GM12864 (cell line): ENCODE data around the gene METTL8.

Experiments
- DNase-seq: peaks from one replicate; pipeline ENCODE4 v3.0.0-alpha.2; 2011; ENCODE audit warnings: low read depth
- H3K4me3 ChIP-seq: 2 replicates; pipeline ENCODE4 v1.5.1; 2011; ENCODE audit warnings: mild to moderate bottlenecking, low read depth, low read length, control low read depth
- TF ChIP-seq, protein P1 (sequence below): IDR thresholded peaks from 2 replicates; pipeline ENCODE4 v1.5.1; 2011; ENCODE audit warnings: low read depth, mild to moderate bottlenecking, moderate library complexity, low read length, control low read depth, inconsistent platforms; ENCODE audit errors: missing control alignments

Gene METTL8

DNA sequence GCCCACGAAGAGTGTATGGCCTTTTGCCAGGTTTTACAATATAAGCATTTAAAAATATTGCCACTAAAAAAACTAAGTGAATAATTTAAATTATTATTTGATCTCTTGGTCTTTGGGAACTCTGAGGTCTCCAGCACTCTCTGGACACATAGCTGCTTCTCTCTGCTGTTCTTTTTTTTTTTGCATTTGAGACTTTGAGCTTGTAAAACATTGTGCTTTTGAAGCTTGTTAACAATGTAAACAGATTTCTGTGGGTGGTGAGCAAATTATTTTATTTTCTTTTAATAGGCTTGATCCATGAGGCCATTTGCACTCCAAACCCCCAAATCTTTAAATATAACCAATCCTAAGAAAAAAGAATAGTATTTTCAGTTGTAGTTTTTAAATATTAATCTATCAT, 42.2 kb upstream of the METTL8 start:
- no peak overlapping the region for H3K4me3 ChIP-seq
- no peak for DNase-seq
- TF ChIP-seq, protein P1, sequence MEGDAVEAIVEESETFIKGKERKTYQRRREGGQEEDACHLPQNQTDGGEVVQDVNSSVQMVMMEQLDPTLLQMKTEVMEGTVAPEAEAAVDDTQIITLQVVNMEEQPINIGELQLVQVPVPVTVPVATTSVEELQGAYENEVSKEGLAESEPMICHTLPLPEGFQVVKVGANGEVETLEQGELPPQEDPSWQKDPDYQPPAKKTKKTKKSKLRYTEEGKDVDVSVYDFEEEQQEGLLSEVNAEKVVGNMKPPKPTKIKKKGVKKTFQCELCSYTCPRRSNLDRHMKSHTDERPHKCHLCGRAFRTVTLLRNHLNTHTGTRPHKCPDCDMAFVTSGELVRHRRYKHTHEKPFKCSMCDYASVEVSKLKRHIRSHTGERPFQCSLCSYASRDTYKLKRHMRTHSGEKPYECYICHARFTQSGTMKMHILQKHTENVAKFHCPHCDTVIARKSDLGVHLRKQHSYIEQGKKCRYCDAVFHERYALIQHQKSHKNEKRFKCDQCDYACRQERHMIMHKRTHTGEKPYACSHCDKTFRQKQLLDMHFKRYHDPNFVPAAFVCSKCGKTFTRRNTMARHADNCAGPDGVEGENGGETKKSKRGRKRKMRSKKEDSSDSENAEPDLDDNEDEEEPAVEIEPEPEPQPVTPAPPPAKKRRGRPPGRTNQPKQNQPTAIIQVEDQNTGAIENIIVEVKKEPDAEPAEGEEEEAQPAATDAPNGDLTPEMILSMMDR, result no peak

DNA sequence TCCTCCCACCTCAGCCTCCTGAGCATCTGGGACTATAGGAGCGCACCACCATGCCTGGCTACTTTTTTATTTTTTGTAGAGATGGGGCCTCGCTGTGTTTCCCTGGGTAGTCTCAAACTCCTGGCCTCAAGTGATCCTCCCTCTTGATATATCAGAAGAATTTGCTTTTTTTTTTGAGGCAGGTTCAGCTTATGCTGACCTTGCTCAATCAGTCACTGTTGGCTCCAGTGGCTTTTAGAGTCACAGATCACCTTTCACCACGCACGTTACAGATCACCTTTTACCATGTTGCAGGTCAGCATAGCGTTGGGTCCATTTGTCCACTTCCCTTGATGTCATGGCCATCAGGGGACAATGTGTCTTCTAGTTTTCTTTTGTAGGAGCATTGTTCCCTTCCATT, 36.3 kb upstream of the METTL8 start:
- DNase-seq, result no peak
- no peak overlapping the region for H3K4me3 ChIP-seq
- TF ChIP-seq, protein P1, result no peak

DNA sequence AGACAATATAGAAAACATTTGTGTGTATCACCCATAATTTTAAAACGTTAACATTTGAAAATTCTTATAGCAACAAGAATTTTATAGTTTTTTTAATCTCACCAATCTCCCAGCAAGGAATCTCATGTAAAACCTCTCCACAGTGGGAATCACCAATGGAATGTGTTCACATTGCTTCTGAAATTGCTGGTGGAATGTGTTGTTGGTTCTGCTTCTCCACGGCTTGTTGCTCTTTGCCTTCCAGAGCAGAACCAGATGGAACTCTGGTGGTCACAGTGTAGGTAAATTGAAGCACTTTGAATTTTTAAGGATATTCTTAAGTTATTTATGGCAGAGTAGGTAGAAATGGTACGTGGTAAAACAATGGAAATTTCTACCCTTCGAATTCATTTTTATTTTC, 35.4 kb upstream of the METTL8 start:
- TF ChIP-seq, protein P1, result no peak
- DNase-seq, result no peak
- H3K4me3 ChIP-seq, result no peak overlapping the region

DNA sequence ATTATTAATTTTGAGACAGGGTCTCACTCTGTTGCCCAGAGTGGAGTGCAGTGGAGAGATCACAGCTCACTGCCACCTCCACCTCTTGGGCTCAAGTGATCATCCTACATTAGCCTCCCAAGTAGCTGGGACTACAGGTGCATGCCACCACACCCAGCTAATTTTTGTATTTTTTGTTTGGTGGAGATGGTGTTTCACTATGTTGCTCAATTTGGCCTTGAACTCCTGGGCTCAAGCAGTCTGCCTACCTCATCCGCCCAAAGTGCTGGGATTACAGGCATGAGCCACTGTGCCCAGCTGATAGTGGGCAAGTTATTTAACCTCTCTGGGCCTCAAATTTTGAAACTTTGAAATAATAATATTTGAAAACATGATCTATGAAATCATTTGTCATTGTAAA, 26.7 kb upstream of the METTL8 start:
- TF ChIP-seq, protein P1, result no peak
- no peak overlapping the region for H3K4me3 ChIP-seq
- no peak for DNase-seq

DNA sequence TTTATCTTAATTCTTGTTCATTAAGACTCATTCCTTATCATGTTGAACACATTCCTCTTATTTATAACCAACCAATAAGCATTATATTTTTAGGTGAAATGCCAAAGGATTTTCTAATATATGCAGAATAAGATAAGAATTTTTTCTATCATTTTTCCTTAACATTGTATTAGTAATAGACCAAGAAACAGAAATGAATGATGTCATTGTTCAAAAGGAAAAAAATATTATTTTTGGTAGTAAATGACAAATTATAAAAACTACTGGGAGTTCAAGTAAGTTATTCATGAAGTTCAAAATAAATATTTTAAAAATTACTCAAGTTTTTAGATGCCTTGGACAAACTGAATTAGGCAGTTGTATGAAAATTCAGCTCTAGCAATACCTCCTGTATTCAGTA, 25.7 kb upstream of the METTL8 start:
- H3K4me3 ChIP-seq, result no peak overlapping the region
- no peak for DNase-seq
- TF ChIP-seq, protein P1, result no peak

DNA sequence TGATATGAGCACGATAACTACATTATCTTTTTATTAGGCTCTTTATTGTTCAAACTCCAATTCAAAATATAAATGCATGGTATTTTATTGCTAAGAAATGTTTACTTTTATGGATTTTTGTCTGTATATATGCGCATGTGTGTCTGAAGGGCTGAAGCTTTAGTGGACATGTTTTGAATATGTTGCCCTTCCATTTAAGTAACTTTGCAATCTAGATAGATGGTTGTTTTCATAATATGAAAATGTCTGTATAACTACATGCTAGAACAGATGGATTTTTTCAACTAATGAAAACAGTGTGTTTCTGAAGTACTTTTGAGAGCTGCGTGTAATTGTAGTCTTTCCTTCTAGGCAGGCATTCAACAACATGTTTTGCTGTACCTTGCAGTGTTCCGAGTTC, 19.0 kb upstream of the METTL8 start:
- TF ChIP-seq, protein P1, result no peak
- DNase-seq, result no peak
- H3K4me3 ChIP-seq, result no peak overlapping the region

DNA sequence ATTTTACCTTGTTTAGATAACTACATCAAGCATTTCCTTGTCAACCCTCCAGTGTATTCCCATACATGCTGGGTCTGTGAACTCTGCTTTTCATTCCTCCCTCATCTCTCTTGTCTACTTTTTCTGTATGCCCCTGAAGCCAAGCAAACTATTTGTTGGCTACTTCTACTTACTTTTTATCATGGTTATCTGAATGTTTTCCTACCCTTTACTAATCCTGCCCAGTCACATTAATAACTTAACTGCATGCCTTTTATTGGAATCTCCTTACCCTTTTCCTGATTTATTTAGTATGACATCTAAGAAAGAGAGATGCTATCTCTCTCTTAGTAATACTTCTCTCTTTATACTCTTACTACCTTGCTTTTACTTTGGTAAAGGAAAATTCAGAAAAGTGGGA, 17.3 kb upstream of the METTL8 start:
- no peak overlapping the region for H3K4me3 ChIP-seq
- TF ChIP-seq, protein P1, result no peak
- DNase-seq, result no peak
